GM19023 (cell line): ENCODE data around the gene PPP1R1B.

Experiments used
- ATAC-seq: cut with Tn5 transposase; IDR thresholded peaks from one replicate; pipeline ENCODE4 v1.9.1; 2021; ENCODE audit warnings: mild to moderate bottlenecking, moderate library complexity; ENCODE audit not compliant: unreplicated experiment

Gene PPP1R1B

DNA sequence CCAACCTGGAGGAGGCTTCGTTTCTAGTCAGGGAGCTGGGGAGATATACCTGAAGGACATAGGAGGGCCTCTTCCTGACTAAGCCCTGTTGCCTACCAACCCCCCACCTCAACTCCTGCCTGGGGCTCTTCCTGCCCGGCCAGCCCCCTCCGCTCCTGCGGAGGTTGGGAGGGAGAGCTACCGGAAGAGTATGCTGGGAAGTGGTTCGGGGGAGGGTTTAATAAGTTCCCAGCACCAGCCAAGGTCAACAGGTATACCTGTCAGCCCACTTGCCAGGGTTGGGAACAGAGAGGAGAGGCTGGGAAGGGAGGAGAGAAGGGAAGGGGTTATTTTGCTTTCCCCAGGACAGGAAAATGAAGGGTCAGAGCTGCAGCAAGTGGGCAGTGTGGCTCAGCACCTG lies 4.7 kb downstream of the PPP1R1B start:
- no peak for ATAC-seq

DNA sequence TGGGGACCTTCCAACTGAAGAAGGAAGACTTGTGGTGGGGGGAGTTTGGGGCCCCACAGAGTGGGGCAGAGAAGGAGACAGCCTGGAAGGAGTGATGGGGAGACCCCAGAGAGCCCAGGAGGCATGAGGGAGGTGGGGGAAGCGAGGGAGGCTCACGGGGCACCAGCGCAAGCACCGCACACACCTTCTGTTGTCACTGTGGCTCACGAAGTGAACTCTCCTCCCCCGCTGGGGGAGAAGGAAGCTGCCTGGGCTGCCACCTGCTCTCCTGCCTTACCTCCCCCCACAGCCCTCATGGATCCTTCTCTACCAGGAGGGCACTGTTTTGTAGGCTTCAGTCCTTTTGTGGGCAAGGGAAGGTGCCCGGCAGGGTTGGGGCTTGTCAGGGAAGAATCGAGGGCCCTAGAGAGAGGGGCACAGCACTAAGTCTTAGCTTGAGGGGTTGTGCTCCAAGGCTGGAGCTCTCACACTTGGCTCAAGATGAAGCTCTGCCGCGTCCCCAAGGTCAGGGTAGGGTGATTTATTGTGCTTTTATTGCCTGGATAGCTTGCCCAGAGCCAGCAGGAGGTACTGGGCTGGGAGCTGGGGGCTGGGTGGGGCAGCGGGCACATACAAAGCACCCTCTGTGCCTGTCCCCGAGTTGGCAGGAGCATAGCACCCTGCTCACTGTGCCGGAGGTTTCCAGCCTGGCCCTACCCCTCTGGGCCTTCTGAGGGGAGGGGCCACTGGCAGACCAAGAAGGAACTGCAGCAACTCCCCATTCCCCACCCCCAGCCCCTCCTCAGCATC lies 5.6 kb downstream of the PPP1R1B start:
- no peak for ATAC-seq

DNA sequence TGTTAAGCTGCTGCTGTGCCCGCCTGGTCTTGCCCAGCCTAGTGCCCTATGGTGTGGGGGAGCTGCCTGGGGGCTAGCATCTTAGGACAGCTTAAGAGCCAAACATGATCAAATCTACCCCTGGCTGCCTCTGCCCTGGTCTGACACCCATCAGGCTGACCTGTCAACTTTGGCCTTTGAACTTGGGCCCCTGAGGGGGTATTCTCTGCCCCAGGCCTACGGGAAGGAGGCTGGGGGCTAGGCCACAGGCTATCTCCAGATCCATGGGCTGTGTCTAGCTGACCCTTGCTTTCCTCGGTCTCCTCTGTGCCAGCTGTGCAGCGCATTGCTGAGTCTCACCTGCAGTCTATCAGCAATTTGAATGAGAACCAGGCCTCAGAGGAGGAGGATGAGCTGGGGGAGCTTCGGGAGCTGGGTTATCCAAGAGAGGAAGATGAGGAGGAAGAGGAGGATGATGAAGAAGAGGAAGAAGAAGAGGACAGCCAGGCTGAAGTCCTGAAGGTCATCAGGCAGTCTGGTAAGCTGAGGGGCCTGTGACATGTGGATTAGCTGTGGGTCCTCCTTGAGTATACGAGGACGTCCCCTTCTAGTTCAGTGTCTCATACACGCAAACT lies 6.9 kb downstream of the PPP1R1B start:
- ATAC-seq = no peak

DNA sequence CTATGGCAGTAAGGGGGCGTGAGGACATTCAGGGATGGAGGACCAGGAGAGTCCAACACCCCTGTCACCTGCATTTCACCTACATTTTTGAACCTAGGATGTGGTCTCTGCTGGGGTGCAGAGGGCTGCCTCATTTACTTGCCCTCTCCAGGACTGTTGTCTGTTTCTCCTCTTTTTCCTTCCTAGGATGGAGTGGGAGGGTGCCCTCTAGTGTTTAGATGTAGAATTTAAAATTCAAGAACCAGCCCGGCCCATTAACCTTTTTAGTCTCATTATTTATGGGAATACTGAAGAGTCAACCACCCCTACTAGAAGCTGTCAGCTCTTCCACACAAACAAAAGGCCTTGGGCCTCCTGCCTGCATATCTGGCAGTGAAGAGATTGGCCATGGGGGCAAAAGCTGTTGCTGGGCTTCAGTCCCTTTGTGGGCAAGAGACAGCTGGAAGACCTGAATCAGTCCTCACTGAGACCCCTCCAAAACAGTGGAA lies 7.7 kb downstream of the PPP1R1B start:
- ATAC-seq = no peak

DNA sequence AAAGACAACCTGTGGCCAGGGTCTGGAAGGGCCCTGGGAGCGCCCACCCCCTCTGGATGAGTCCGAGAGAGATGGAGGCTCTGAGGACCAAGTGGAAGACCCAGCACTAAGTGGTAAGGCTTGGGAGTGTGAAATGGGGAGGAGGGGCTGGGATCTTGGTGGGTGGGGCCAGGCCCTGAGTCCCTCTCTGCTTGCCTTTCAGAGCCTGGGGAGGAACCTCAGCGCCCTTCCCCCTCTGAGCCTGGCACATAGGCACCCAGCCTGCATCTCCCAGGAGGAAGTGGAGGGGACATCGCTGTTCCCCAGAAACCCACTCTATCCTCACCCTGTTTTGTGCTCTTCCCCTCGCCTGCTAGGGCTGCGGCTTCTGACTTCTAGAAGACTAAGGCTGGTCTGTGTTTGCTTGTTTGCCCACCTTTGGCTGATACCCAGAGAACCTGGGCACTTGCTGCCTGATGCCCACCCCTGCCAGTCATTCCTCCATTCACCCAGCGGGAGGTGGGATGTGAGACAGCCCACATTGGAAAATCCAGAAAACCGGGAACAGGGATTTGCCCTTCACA lies 8.9 kb downstream of the PPP1R1B start:
- ATAC-seq = no peak

DNA sequence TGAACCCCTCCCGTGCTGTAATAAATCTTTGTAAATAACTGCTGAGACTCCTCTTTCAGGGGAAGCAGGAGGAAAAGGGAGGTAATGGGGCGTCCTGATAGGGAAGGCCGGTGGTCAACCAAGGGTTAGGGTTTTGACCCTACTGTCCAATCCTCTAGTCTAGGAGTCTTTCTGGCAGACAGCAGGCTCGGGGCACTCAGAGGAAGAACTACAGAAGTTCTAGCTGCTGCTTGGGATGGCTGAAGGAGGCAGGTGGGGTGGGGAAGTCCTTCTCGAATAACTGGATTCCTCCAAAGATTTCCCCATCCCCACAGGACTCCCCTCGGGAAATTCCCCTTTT lies 9.8 kb downstream of the PPP1R1B start:
- no peak for ATAC-seq

DNA sequence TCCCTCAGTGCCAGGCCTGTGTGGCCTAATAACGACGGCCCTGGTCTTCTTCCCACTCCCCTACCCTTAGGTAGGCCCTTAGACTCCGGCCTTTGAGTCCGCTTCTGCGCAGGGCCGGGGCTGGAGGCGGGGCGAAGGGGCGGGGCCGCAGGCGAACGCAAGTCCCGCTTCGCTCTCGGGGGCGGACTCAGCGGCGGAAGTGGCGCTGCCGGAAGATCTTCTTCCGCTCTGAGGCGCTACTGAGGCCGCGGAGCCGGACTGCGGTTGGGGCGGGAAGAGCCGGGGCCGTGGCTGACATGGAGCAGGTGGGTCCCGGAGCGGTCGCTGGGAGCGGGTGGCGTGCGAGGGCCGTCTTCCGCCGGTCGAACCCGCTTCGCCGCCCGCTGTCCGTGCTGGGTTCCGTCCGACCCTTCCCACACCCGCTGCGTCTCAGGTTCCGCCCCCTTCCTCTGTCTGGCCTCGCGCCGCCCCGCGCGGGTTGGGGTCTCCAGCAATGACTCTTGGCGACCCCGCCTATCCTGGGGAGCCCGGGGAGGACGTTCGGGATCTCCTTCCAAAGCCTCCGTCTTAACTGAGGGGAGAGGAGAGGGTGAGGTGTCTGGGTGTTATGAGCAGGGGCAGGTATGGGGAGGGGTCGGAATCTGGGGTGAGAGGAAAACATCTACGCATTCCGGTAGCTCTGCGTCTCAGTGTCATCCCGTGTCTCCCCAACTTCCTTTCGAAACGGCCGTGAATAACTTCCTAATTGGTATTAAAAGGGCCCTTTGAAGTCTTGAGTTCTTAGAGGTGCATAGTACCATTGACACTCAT lies 10.4 kb downstream of the PPP1R1B start, which contains the start of gene STARD3:
STARD3 (plus strand) TSS at position 218 of the 810 bp plus-strand sequence. CDS start 16,388 bp downstream, outside the sequence.
- peak; percentile 80 for ATAC-seq

DNA sequence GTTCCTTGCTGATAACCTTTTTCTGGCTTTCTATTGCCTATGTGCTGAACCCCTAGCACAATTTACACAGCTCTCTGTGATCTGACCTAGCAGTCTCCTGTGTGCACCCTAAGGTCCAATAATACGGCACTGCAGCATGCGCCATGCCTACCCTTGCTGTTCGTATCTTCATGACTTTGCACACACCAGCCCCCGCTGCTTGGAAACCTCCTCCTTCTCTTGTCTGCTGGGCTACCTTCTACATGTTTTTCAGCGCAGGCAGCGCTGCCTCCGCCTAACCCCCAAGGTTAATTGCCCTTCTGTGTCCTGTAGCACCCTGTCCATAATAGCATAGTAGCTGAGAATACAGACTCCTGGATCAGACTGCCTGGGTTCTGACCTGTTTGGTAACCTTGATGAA lies 11.6 kb downstream of the PPP1R1B start:
- no peak for ATAC-seq

DNA sequence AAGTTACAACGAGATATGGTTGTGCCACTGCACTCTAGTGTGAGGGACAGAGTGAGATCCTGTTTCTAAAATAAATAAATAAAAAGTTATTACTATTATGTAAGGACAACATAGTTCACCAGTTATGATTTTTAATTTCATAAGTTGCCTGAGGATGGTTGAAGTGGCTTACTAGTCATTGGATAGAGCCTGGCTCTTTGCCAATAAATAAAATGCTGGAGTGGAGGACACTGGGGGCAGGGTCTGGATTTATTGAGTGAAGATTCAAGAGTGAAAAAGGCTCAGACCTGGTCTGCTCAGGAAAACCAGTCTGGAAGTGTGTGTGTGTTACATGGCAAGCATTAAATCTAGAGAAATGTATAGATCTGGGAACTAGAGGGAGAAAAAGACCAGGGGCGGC lies 12.3 kb downstream of the PPP1R1B start:
- no peak for ATAC-seq

DNA sequence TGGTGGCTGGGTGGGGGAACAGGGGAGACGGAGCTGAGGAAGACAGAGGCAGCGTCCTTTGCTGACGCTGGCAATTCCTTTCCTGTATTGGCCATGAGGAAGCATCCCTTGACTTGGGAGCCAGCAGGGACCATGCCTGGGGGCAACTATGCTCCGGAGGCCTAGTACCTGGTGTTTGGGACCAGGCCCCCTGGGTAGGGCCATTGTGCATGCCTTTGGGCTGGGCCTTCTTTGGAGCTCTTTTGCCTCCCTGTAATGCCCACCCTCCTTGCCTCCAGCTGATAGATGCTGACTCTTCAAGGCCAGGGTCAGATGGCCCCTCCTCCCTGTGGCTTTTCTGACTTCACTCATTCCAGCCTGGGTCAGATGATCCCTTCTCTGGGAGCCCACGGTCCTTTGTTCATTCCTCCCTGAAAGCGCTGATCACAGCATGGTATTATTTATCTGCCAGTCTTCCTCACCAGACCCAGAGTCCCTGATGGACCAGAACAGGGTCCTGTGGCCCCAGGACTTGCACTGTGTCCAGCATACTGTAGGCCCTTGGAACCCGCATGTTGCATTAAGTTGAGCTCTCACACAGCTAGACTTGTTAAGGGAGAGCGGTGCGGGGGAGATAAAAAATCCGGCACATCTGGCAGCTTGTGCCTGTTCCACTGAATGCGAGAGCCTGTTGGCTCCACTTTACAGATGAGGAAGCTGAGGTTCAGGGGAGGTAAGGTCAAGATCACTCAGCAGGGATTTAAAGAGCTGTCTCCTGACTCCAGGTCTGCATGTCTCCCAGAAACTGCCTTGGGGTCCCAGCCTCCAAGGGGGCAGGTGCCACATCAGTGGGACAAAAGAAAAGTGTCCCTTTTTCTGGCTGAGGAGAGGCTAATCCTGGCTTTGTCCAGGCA lies 13.1 kb downstream of the PPP1R1B start:
- ATAC-seq = no peak

DNA sequence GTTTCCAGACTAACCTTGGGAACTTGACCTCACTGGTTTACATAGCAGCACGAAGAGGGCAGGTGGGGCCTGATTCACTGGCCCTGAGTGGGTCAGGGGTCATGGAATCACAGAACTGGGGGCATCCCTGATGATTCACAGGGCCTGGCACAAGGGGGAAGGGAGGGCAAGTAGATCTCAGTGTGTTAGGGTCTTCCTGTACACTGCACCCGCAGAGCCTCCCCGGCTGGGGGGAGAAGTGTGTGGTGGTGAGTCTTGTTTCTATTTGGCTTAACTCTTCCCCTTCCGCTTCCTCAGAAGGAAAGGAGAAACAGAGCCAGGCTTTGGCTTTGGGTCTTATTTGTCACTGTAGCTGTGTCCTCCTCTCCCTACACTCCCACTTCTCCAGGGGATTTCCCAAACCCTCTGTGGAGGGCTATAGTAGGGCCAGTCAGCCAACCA lies 13.9 kb downstream of the PPP1R1B start:
- no peak for ATAC-seq

DNA sequence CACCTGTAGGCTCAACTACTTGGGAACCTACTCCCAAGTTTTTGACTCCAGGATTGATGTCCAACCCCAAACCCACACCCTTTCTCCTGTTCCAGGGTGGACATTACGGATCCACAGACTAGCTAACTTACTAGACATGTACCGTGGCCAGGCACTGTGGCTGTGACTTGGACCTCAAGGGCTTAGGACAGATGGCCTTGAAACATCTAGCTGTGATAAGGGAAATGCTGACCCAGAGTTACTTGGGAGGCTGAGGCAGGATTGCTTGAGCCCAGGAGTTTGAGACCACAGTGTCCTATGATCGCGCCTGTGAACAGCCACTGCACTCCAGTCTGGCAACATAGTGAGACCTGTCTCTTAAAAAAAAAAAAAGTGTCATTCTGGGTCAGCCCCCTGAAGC lies 14.3 kb downstream of the PPP1R1B start:
- no peak for ATAC-seq

DNA sequence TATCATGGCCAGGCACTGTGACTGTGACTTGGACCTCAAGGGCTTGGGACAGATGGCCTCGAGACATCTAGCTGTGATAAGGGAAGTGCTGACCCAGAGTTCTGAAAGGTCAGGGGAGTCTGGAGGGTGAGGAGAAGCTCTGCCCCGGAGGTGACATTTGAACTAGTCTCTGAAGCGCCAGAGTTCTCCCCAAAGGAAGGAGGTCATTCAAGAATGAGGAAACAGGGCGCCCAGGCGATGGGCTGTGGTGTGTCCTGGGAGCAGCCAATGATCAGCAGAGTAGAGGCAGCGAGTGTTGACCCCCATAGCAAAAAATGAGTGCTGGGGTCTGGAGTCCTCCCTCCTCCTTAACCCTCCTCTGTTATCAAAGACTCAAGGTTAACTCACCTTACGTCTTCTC lies 15.1 kb downstream of the PPP1R1B start:
- no peak for ATAC-seq

DNA sequence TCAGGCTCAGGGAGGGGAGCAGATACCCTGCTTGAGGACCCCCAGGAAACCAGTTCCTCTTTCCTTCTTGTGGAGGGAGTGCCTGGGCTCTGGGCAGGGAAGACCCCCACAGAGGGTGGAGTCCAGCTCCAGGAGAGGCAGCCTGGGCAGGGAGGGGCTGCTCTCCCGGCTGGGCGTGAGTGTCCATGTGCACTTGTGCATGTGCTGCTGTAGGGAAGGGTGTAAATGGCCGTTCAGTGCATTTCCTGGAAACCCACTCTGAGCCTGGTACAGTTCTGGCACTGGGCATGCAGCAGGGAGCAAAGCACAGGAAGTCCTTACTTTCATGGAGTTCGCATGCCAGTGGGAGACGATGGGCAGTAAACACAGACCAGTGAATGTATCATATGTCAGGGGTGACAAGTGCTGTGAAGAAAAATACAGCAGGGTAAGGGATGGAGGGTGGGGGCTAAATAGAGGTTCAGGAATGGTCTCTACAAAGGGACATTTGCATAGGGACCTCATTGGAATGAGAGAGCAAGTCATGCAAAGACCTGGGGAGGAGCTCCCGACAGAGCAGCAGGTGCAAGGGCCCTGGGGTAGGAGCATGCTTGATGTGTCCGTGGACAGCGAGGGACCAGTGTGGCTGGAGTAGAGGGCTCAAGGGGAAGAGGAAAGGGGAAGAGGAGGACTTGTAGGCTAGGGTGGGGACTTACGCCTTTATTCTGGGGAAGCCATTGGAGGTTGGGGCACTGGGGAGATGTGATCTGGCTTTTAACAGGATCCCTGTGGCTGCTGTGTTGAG lies 15.7 kb downstream of the PPP1R1B start:
- ATAC-seq = no peak

DNA sequence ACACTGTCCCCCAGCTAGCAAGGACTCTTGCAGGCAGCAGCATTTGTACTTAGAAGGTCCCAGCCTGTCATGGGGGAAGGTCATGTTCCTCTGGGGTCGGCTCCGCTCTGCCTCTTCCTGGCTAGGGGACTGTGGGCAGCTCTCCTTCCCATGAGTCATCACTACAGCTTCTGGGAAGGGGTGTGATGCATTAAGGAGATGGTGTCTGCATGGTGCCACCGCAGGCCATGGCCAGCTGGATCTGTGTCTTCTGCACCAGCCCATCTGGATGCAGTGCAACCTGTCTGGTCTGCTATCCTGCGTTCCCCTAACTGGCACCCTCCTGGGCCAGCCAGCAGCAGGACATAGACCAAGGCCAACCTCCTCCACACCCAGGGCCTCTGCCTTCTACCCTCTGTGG lies 16.5 kb downstream of the PPP1R1B start:
- no peak for ATAC-seq

DNA sequence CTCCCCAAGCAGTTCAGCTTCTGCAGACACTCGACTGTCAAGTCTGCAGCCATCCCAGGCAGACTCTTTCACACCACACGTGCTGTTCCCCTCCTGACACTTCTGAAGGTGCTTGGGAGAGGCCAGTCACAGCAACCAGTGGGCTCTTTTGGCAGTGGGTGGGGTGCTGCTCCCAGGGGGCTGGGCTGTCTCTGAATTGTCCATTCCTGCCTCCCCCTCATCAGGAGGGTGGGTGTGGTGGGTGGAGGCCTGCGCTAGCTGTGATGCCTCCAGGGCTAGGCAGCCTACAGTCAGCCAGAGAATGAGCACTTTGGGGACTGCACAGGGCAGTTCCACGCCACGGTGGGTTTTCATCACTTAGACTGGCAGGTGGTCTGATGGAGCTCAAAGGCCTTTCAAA lies 20.5 kb downstream of the PPP1R1B start:
- no peak for ATAC-seq

DNA sequence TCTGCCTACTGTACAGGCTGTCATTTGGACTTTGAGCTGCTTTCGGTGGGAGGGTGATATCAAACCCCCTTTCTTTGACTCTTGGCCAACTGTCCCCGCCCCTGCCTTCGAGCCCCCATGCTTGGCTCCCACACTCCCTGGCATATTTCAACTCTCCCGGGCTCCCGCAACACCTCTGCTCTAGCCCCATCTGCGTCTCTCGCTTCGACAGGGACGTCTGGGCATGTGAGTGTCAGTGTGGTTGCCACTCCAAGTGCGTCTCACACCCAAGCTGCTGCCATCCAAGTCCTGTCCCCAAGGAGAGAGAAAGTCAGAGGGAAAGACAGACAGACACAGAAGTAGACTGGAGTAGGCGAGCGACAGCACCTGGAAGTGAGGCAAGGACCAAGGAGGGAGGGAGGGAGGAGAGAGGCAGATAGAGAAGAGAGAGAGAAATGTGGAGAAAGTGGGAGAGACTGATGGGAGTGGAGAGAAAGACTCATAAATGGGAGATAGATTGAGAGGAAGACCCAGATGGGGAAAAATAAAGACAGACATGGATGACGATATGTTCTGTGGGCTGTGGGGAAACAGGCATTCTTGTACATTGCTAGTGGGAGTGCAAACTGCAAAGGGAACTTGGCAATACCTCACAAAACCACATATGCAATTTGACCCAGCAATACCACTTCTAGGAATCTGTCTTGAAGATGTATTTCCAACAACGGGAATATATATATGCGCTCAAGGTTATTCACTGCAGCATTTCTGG lies 22.0 kb downstream of the PPP1R1B start:
- ATAC-seq = no peak

DNA sequence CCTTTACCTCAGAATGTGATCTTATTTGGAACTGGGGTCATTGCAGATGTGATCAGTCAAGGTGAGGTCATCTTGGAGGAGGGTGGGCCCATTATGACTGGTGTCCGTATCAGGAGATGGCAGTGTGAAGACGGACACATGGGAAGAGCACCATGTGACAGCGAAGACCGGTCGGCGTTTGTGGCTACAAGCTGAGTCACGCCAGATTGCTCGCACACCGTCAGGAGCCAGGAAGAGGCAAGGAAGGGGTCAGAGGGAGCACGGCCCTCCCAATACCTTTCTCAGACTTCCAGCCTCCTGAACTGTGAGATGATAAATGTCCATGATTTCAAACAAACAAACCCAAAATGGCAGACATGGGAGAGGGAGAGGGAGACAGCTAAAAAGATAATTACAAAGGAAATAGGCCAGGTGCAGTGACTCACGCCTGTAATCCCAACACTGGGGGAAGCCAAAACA lies 23.4 kb downstream of the PPP1R1B start:
- ATAC-seq = no peak
